SHP77 treated with DMSO at 0.1 percent for 48 hours (cell line): ENCODE results near the gene PAN3.
"Not testable (repeated sequence)": the region's sequence is repeated elsewhere in the genome, so short reads cannot be mapped to it uniquely, and the experiment has no call there.

Experiments
- DNase-seq: peaks from one replicate; lab custom pipeline; 2025; lab: John Stamatoyannopoulos, UW

PAN3 gene, protein sequence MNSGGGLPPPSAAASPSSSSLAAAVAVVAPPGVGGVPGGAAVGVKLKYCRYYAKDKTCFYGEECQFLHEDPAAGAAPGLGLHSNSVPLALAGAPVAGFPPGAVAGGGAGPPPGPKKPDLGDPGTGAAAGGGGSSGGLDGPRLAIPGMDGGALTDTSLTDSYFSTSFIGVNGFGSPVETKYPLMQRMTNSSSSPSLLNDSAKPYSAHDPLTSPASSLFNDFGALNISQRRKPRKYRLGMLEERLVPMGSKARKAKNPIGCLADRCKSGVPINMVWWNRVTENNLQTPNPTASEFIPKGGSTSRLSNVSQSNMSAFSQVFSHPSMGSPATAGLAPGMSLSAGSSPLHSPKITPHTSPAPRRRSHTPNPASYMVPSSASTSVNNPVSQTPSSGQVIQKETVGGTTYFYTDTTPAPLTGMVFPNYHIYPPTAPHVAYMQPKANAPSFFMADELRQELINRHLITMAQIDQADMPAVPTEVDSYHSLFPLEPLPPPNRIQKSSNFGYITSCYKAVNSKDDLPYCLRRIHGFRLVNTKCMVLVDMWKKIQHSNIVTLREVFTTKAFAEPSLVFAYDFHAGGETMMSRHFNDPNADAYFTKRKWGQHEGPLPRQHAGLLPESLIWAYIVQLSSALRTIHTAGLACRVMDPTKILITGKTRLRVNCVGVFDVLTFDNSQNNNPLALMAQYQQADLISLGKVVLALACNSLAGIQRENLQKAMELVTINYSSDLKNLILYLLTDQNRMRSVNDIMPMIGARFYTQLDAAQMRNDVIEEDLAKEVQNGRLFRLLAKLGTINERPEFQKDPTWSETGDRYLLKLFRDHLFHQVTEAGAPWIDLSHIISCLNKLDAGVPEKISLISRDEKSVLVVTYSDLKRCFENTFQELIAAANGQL

DNA sequence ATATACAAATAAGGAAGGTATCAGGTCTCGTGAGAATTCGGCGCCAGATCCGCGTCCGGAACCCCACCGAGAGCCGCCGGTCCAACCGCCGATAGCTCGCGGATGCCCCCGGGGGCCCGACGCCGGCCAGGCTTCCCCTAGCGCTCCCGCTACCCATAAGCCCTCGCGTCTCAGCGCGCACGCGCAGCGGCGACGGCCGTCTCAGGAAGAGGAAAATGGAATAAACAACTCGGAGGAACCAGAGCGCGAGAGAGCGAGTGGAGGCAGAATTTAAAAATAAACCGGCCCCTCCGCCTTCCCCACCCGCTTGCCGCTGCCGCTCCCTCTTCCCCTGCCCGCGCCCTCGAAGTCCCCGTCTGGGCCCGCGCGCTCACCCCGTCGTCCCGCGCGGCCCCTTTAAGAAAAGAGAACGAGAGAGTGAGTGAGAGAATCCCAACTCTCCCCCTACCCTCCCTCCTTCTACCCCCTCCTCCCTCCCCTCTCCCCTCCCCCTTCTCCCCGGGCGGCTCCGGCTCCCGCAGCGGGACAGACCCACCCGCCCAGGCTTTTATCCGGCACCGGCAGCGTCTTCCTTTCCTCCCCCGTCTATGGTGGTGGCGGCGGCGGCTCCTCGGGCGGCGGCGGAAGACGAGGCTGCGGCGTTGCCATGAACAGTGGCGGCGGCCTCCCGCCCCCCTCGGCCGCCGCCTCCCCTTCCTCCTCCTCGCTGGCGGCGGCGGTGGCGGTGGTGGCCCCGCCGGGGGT is at the start of gene PAN3:
PAN3 (plus strand) TSS at position 534 of the 744 bp plus-strand sequence; CDS start at position 647, 113 bp downstream.
- peak; percentile 79 for DNase-seq

DNA sequence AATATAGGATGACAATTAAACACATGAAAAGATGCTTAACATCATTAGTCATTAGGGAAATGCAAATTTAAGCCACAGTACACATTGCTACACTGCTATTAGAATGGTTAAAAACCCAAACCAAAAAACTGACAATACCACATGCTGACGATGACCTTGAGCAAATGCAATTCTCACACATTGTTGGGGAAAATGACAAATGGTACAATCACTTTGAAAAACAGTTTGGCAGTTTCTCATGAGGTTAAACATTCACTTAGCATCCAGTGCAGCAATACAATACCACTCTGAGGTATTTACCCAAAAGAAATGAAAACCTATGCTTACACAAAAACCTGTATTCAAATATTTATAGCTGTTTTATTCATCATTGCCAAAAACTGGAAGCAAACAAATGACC is 49.3 kb upstream of the PAN3 start:
- no peak for DNase-seq

DNA sequence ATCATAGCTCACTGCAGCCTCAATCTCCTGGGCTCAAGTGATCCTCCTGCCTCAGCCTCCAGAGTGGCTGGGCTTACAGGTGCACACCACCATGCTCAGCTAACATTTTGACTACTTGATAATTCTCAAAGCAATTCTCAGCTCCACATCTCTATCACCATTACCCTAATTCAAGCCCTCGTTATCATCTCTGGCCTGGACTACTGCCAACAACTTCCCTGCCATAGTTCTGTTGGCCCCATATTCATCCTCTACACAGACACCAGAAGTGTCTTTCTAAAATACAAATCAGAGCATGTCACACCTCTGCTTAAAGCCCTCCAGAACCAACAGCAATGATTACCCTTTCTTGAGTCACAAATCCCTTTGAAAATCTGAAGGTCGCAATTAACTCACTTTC is 45.9 kb upstream of the PAN3 start:
- DNase-seq, result no peak

DNA sequence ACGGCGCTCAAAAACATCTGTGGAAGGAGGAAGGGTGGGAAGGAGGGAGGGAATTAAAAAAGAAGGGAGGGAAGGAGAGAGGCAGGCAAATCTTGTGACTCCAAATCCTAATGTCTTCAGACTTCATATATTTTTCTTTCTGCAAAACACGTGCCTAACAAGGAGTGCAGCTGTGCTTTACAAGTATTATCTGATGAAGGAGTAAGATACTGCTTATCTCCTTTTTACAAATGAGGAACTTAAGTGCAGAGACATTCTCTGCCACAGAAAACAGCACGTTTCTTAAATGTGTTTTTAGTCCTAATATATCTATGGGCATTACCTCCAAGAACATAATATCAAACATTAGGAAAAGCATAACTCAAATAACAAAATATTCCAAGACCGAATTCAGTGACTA is 44.5 kb upstream of the PAN3 start:
- DNase-seq, result no peak

DNA sequence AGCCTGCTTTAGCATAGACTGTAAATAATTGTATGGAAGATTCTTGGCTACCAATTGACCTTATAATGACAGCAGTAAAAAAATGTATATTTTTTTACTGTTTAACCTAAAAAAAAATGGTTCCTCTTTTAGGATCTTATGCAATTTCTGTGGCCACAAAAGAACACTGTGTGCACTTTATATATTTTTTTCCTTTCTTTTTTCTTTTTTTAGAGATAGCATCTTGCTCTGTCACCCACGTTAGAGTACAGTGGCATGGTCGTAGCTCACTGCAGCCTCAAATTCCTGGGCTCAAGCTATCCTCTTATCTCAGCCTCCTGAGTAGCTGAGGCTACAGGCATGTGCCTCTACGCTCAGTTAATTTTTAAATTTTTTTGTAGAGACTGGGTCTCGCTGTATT is 44.0 kb upstream of the PAN3 start:
- DNase-seq, result no peak

DNA sequence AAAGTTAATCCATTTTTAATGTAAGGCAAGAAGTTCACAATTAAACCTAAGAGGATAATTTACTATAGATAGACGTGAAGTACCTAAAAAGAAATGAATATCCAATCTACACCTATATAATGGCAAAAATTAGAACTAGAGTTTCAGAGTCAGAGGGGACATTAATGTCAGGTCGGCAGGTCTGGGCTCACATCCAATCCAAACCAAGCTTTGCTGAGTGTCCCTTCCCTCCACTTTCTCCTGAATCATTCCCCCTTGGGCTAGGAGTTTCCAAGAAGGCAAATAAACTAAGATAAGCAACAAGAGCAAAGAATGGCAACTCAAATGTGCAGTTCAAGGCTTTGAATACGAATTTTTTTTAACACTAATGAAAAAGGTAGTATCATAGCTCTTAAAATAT is 40.8 kb upstream of the PAN3 start:
- DNase-seq, result no peak

DNA sequence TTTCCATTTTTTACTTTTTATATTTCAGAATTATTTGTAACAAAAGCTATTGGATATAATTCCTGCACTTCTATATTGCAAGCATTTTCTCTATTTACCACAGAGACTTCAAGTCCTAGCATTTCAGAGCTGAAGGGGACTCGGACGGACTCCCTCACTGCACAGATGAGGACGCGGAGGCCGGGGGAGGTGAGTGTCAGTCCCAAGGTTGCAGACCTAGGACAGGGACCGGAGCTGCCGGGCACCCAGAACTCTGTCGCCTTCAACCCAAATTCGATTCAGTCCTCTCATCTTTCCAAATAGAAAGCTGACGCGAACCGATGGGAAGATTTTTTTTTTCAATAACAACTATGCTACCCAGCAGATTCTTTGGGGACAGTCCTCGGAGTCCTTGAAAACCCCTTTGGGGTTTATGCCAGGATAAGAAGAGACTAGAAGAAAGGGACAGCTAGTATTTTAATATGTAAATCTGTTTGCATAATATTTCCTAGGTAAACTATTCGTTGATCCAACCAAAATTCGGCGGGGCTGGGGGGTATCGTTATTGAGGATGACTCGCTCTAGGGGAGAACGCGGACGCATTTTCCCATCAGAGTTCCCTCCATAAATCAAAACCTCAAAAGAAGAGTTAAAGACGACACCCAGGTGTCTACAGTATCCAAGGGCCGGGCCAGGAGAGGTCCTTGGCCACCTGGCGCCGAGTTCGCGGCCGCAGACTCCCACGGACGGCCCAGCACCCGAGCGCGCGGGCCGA is 38.8 kb upstream of the PAN3 start:
- no peak for DNase-seq

DNA sequence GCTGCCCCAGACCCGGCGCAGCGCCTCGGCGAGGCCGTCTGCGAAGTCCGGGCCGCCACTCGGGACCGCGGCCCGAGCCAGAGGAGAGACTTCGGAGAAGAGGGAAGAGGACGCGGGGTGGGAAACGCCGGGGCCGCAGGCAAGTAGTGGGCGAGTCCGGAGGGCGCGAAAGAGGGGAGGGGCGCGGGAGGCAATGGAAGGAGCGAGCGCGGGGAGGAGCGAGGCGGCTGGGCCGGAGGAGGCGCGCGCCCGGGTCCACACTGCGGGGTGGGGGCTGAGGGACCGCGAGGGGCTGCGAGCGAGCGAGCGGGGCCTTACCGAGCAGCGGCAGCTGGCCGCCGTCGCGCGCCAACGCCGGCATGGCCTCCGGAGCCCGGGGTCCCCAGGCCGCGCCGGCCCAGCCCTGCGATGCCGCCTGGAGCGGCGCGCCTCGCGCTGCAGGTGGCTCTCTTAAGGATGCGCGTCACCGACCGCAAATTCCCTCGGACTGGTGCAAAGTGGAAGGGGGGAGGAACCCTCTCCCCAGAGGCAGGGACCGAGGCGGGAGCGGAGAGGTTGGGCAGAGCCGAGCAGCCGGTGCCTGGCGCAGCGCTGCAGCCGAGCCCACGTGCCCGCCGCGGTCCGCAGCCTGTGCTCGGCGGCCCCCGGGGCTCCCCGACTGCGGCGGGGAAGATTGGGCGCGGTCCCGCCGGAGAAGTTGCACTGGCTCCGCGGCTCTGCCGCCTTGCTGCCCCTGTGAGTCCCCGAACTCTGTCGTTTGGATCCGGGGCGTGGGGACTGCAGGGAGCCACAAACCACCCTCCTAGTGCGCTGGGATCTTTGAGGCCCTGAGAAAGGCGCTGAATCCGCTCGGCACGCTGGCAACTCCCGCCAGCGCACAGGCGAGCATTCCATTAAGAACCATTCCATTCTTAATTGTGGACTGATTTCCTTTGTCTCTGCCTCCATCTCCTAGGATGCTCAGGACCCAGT is 37.9 kb upstream of the PAN3 start, which contains the start of gene FLT3:
FLT3 (minus strand) TSS at position 427 of the 972 bp plus-strand sequence; CDS start at position 361, 66 bp downstream.
- no peak for DNase-seq

DNA sequence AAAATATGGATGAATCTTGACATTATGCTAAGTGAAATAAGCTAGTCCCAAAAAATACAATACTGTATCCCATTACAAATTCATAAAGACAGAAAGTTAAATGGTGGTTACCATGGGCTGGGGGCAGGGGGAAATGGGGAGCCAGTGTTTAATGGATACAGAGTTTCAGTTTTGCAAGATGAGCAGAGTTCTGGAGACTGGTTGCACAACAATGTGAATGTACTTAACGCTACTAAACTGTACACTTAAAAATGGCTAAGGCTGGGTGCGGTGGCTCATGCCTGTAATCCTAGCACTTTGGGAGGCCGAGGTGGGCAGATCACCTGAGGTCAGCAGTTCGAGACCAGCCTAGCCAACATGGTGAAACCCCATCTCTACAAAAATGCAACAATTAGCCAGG is 36.5 kb upstream of the PAN3 start:
- not testable (repeated sequence) for DNase-seq

DNA sequence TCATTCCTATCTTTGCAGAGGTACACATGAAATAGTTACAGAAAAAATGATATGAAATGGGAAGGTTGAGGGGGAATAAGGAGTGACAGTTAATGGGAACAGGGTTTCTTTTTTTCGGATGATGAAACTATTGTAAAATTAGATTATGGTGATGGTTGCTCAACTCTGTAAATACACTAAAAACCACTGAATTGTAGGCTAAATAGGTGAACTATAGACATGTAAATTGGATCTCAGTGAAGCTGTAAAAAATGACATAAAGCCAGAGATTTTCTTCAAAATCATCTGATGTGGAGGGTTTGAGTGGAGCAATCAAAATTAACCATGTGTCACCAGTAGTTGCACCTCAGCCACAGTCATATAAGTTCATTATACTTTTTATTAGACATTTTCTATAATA is 31.4 kb upstream of the PAN3 start:
- no peak for DNase-seq

DNA sequence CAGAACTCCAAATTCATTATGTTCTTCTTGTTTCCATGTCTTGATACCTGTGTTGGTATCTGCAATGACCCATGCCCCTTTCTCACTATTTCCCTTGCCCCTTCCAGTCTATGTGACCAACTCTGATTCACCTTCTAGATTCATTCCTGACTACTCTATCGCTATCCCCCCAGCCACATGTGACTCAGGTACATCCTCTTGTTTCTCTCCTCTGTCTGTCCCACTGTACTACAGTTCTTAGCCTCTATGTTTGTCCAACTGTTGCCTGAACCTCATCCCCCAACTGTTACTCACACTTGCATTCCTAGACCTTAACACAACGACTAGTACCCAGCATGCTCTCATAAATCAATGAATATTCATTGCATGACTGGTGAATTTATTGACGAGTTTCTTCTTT is 27.9 kb upstream of the PAN3 start:
- DNase-seq, result no peak

DNA sequence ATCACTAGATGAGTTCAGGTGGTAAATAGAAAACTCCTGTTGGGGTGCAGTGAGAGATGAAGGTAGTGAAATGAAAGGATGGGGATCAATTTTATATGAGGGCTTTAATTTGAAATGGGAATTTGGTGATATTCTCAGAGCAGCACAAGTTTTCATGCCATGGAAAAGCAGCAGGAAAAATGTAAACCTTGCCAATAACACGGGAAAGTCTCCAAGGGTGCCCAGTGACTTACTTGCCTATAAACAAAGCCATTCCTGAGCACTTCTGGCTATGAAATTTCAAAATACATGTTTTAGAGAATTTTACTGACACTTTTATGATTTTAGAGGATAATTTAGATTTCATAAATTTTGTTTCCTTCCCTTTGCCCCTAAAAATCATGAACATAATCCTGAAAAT is 21.6 kb upstream of the PAN3 start:
- DNase-seq, result no peak

DNA sequence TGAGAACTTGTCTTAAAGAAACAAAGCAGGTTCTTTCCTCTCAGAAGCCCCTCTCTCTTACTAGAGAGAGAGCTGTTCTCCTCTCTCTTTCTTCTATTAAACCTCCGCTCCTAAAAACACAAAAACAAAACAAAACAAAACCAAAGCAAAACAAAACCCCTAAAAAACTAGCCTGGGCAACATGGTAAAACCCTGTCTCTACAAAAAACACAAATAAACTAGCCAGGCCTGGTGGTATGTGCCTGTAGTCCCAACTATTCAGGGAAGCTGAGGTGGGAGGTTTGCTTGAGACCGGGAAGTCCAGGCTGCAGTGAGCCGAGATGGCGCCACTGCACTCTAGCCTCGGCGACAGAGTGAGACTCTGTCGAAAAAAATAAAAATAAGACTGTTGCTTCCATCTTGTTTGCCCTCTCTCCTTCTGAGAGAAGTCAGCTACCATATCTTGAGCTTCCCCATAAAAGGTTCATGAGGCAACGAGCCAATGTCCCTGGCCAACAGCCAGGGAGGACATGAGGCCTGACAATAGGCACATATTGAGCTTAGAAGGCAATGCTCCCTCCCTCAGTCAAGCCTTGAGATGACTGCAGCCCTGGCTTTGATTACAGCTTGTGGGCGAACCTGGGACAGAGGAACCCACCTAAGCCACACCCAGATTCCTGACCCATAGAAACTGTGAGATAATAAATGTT is 20.5 kb upstream of the PAN3 start:
- no peak for DNase-seq

DNA sequence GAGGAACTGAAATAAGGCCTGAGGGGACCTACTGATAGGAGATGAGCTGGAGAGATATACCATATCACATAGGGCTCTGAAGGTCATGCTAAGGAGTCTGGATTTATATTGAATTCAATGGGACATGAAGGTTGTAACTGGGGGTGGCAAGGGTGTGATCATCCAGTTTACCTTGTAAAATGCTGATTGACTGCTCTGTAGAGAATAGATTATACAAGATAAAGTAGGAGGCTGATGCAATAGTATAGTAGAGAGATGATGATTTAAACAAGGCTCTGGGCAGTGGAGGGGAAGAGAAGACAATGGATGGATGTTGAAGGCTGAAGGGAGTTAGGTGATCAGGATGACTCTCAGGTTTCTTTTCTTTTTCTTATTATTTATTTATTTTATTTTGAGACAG is 18.0 kb upstream of the PAN3 start:
- DNase-seq, result no peak

DNA sequence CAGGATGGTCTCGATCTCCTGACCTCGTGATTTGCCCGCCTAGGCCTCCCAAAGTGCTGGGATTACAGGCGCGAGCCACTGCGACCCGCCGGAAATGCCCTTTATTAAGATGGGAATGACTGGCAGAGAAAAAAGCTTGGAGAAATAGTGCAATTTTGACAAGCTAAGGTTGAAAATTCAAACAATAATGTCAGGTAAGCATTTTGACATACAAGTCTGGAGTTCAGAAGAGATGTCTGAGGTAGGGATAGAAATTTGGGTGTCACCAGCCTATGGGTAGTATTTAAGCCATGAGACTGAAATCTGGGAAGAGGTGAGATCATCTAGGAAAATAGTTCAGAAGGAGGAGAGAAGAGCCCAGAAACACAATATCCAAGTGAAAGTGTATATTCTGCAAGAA is 17.1 kb upstream of the PAN3 start:
- DNase-seq, result no peak

DNA sequence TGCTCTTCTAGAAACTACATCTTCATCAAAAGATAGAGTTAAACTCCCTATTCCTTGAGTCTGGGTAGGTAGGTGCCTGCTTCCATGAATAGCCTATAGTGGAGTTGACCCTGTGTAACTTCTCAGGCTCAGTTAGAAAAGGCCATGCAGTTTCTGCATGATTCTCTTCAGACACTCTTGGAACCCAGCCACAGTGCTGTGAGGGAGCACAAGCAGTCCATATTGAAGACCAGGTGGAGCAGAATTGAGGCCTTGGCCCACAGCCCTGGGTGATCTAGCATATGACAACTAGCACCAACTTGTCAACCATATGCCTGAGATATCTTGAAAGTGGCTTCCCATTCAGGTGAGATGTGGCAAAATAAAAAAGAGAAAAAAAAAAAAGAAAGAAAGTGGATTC is 10.3 kb upstream of the PAN3 start:
- DNase-seq, result no peak

DNA sequence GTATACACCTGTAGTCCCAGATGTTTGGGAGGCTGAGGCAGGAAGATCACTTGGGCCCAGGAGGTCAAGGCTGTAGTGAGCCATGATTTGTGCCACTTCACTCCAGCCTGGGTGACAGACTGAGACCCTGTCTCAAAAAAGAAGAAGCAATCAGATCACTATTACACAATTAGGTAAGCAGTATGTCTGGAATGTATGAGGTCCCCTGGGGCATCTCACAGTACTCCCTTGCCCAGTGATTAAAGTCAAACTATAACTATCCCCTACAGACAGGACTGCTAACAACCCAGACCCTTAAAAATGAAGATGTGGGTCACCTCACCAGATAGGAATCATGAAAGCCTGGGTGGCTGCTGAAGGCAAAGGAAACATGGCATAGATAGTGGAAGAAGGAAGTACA is 9.4 kb upstream of the PAN3 start:
- no peak for DNase-seq

DNA sequence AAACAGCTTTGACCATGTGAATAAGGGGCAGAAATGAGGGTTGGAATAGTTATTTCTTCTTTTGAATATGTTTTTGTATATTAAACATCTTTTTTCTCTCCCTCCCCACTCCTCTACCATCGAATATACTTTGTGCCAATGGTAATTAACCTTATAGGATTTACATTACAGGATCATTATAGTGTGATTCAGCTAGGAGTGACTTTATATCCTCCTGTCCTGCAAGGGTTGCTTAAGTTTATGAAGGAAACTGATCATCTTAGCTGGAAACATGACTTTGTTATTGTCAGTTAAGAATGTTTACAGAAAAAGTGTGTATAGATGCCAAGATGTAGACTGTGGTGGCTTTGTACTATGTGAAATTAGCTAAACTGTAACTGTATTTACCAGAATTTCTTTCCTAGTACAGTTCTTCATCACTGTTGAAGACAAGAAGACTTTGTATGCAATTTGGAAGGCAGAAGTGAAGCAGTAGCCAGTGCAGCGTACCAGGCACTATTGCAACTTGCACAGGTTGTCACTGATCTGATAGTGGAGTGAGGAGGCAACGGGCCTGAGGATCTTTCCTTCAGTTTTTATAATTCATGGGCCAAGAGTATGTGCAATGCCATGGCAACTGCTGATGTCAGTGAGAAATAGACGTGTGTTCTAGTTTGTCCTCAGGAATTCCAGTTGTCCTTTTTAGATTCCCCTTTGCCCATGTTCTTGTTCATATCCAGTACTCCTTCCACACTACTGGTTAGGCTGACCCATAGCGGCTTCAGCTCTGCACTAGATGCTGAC is 8.2 kb upstream of the PAN3 start:
- DNase-seq, result no peak

DNA sequence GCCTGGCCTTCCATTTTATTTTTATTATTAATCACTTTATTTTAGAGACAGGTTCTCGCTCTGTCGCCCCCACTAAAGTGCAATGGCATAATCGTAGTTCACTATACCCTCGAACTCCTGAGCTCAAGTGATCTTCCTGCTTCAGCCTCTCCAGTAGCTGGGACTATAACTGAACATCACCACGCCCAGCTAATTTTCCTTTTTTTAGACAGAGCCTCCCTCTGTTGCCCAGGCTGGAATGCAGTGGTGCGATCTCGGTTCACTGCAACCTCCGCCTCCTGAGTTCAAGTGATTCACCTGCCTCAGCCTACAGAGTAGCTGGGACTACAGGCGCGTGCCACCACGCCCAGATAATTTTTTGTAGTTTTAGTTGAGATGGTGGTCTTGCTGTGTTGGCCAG is 6.7 kb upstream of the PAN3 start:
- DNase-seq, result no peak
